Measurements from ENCODE around the gene SLC66A2. TPM values are rescaled to one million over a fixed set of nuclear protein-coding genes. Genes with fewer than 3 reads are reported as not detected.

Gene SLC66A2
- total RNA-seq, 1 experiment from 2014 or later, result 21.7 TPM

GRCh38 chr18:79930020-79930642 lies 21.3 kb downstream of the SLC66A2 start:
- intact Hi-C loops (cut with micrococcal nuclease), result no loop called here
- peaks cover 36% of the 10 kb centered on the region for H3K36me3 Mint-ChIP-seq (ENCODE audit: insufficient read depth, unreplicated experiment)
- peaks cover 30% of the 10 kb centered on the region for H3K9me3 Mint-ChIP-seq (ENCODE audit: unreplicated experiment)
- H3K4me1 Mint-ChIP-seq (ENCODE audit: insufficient read depth, unreplicated experiment), result no peaks in the 10 kb centered on the region
- ChIA-PET POLR2A (no interaction called here), CTCF (interaction anchor here (2.2 kb wide), 1 partner anchor 10 kb away, joined by 7 read pairs; no protein-coding TSS in a partner anchor)
- no peak overlapping the region for H3K4me3 Mint-ChIP-seq (ENCODE audit: unreplicated experiment)
- TF ChIP-seq, protein P1, sequence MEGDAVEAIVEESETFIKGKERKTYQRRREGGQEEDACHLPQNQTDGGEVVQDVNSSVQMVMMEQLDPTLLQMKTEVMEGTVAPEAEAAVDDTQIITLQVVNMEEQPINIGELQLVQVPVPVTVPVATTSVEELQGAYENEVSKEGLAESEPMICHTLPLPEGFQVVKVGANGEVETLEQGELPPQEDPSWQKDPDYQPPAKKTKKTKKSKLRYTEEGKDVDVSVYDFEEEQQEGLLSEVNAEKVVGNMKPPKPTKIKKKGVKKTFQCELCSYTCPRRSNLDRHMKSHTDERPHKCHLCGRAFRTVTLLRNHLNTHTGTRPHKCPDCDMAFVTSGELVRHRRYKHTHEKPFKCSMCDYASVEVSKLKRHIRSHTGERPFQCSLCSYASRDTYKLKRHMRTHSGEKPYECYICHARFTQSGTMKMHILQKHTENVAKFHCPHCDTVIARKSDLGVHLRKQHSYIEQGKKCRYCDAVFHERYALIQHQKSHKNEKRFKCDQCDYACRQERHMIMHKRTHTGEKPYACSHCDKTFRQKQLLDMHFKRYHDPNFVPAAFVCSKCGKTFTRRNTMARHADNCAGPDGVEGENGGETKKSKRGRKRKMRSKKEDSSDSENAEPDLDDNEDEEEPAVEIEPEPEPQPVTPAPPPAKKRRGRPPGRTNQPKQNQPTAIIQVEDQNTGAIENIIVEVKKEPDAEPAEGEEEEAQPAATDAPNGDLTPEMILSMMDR (IDR thresholded peaks at IDR 0.05; ENCODE audit: unreplicated experiment), result no peak
- no peak for DNase-seq (ENCODE audit: unreplicated experiment)
- BruUV-seq (replicated peaks), result no TSS peak
- no peak overlapping the region for H3K27ac Mint-ChIP-seq (ENCODE audit: low read depth, unreplicated experiment)
- no peaks in the 10 kb centered on the region for H3K27me3 Mint-ChIP-seq (ENCODE audit: insufficient read depth, unreplicated experiment)

DNA sequence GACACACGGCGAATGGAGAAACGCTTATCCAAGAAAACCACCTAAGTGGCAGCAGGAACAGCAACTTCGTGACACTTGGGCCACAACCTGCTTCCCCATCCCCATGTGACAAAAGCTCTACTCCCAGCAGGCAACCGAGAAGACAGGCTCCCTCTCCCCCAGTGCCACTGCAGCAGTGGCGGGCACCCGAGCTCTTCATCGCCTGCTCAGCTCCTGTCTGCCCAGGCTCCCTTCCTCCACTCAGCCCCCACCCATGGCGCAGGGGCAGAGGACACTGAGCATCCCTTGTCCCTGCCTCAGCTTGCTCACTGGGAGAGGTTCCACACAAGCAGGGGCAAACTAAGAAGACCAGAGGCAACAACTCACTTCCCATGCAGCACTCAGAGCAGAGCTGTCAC lies 22.9 kb downstream of the SLC66A2 start:
- BruUV-seq (replicated peaks), result no TSS peak
- Mint-ChIP-seq H3K27me3 (ENCODE audit: insufficient read depth, unreplicated experiment) (no peaks in the 10 kb centered on the region), H3K4me3 (ENCODE audit: unreplicated experiment) (no peak overlapping the region), H3K4me1 (ENCODE audit: insufficient read depth, unreplicated experiment) (no peaks in the 10 kb centered on the region), H3K9me3 (ENCODE audit: unreplicated experiment) (peaks cover 25% of the 10 kb centered on the region), H3K27ac (ENCODE audit: low read depth, unreplicated experiment) (no peak overlapping the region), H3K36me3 (ENCODE audit: insufficient read depth, unreplicated experiment) (peaks cover 37% of the 10 kb centered on the region)
- intact Hi-C loops (cut with micrococcal nuclease), result no loop called here
- ChIA-PET POLR2A (no interaction called here), CTCF (interaction anchor here (0.6 to 2.2 kb wide), 3 partner anchors 11 to 83 kb away, joined by 3 to 7 read pairs (median 3); no protein-coding TSS in a partner anchor)
- TF ChIP-seq, protein P1 (IDR thresholded peaks at IDR 0.05; ENCODE audit: unreplicated experiment), result no peak
- DNase-seq (ENCODE audit: unreplicated experiment), result no peak

DNA sequence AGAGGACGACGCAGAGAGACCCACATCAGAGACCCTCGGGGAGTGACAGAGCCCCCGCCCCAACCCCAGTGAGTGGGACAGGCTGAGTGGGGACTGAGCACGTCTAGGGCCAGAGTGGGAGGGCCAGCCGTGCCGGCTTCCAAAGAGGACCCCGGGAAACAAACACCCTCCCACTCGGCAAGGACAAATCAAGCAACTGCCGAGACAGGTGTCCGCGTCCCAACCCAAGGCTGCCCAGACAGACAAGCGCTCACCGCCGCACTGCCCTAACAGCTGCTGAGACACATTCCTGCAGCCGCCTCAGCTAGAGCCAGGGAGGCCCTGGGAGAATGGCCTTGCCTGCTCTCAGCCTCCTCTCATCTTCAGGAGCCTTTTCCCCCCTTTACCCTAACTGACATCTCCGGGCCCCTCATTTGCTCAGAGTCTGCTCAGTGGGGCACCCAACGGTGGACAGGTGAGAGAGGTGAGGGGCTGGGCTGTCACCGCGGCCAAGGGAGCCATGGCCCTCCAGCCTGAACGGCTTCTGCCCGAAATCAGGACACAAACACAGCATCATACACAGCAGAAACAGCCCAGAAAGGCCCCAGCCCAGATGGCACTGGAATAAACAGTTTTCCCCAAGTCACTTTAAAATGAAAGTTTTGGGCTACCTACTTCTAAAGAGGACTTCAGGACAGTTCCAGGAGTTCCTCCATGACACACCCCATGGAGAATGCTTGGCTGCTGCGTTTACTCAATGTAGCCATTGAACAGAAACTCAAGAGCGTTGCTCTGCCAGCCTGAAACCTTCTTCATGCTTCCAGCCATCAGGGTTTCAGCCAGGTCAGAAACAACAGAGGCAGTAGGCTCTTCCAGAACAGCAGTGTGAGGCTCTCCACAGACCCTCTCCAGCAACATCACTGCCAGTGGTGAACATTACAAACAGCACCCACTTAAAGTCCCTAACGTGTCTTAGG lies 23.6 kb downstream of the SLC66A2 start:
- no peaks in the 10 kb centered on the region for H3K4me1 Mint-ChIP-seq (ENCODE audit: insufficient read depth, unreplicated experiment)
- no peak for DNase-seq (ENCODE audit: unreplicated experiment)
- CTCF ChIA-PET, result interaction anchor here (0.6 to 2.2 kb wide), 3 partner anchors 12 to 83 kb away, joined by 3 to 7 read pairs (median 3); no protein-coding TSS in a partner anchor
- no peak overlapping the region for H3K27ac Mint-ChIP-seq (ENCODE audit: low read depth, unreplicated experiment)
- H3K27me3 Mint-ChIP-seq (ENCODE audit: insufficient read depth, unreplicated experiment), result no peaks in the 10 kb centered on the region
- intact Hi-C loops (cut with micrococcal nuclease), result no loop called here
- POLR2A ChIA-PET, result no interaction called here
- no peak overlapping the region for H3K4me3 Mint-ChIP-seq (ENCODE audit: unreplicated experiment)
- H3K36me3 Mint-ChIP-seq (ENCODE audit: insufficient read depth, unreplicated experiment), result peaks cover 32% of the 10 kb centered on the region
- no TSS peak for BruUV-seq (replicated peaks)
- H3K9me3 Mint-ChIP-seq (ENCODE audit: unreplicated experiment), result peaks cover 18% of the 10 kb centered on the region
- TF ChIP-seq, protein P1 (IDR thresholded peaks at IDR 0.05; ENCODE audit: unreplicated experiment), result no peak
